AML-193 (cell line): ENCODE results near the gene EVX1.

Experiments used
- DNase-seq, 2 experiments: peaks; one replicate each; lab custom pipeline; 2025; lab: John Stamatoyannopoulos, UW

The EVX1 gene

DNA sequence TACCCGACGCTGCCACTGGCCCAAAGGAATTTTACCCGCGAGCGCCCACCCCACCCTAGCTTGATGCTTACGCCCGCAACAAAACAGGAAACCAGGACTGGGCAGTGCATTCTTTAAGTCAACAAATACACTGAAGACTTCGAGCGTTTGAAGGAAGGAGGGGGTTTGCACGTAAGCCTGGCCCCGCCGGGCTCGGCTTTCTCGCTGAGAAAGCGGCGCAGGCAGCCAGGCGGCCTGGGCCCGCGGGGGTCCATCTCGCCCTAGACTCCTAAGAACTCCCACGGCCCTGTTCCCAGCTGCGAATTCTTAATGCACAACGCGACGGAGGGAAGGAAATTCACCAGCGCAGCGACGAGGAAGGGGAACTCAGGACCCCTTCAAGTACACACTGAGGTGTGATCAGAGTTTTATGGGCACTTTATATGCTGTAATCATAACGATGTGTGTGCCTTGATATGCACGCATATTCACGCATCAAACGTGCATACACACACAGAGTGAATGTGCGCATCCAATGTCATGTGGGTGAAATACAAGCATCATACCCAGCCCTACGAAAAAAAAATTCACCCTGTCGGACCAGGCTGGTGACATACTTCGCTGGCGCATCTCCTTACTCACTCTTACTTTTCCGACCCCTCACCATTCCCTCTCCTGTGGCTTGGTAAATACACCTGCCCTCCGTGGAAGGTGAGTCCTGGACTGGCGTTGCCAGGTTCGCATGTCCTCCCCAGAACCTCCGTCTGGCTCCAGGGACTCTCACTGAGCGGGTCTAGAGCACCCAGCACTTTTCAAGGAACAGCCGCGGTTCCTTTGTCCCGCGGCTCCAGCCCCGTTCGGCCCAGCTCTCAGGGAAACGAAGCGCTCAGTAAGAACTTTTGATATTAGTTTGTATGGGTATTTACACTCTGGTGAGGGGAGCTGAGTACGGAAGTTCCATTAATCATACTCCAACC is 37.0 kb upstream of the EVX1 start:
- DNase-seq: no peak

DNA sequence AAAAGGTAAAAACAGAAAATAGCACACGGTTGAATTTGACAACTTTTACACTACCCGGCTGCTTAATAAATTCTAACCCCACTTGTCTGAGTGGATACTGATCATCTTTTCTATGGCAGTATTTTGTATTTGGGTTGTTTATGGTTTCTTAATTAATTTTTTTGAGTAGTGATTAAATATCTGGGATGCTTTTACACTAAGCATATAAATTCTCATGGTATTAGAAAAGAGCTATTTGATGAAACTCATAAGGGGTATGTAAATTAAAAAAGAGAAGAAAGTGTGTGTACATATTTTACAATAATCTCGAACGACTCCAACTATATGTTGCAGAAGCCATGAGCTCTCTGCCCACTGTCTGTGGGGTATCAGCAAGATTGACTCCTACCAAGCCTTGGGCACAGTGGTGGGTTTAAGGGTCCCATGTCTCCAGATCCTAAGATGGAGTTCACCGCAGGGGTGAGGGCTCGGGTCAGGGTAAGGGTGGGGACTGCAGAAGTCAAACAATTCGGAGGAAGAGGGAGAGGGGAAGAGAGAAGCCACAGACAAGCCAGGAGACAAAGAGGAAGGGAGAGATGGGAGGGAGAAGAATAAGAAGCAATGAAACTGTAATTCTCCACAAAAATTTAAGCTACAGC is 35.1 kb upstream of the EVX1 start:
- no peak for DNase-seq

DNA sequence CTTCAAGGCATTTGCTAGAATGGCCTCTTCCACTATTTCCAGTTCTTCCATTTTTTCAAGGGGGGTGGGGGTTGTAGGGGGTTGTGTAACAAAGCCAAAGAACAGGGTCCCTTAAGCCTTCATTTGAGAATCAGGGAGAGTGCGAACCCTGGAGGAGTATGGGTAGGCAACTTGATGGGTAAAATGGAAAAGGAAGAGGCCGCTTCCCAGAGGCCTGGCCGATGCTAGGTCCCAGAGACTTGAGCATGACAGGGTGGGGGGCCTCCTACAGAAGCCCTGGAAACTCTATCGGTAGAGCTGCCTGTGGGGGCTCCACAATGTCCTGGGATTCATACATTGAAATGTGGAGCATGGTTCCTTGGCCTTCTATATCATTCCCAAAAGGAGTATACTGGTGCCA is 33.6 kb upstream of the EVX1 start:
- DNase-seq: no peak

DNA sequence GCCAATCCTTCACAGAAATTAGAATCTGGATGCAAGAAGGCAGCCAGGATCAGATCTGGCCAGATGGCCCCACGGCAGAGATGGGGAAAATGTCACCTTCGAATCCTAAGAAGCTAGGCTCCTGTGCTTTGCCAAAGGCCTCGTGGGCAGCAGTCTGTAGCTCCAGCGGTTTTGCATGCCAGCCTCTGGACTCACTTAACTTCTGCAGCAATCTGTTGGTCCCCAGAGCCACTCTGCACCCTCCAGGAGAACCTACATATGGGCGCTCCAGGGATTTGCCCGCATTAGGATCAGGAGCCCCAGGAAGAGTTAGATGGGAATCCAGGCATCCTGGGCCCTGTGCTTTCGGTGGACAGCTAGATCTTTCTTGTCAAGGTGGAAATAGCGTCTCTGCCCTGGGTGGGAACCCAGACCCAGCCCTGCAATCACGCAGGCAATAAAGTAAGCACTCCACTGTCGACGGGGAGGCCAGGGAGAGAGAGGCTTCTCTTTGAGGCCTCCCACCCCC is 32.6 kb upstream of the EVX1 start:
- DNase-seq: no peak

DNA sequence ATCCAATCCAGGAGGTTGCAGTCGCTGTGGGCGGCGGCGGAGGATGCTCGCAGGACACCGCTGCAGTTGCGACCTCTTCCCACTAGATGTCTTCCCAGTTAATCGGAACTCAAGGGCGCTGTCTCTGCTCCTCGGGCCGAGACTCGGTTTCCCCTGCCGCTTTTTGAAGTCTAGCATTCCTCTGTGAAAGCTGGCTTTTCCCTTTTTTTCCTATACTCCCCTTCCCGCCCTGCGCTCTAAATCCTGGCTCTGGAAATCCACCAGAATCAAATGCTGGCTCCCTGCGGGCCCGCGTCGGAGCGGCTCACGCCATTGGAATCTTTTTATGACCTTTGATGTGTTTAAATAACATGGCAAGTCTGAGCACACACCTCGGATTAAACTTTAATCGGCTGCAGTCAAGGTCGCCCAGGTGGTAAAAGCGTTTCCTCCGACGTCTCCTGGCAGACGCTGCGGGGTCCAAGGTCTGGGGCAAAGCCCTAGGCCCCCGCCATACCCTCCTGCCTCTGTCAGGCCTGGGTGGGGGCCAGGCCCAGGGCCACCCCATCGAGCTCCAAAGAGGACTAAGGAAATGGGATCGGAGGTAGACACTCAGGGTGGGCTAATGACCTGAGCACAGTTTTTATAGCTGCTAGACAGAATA is 32.0 kb upstream of the EVX1 start:
- DNase-seq: no peak

DNA sequence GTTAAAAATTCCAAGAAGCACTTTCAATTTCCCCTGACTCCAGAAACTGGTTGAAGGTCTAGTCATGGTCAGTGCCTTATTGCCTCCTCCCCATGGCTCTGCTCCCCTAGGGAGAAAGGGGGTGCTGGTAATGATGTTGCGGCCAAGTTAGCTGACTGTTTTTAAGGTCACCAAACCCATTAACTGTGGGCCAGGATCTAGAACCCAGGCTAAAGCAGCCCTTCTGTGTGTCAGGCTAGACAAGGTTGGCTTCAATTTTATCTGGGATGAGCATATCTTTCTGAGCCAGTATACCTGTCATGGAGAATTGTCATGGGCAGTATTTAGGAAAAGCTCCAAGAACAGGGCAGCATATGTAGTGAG is 31.5 kb upstream of the EVX1 start:
- DNase-seq: no peak

DNA sequence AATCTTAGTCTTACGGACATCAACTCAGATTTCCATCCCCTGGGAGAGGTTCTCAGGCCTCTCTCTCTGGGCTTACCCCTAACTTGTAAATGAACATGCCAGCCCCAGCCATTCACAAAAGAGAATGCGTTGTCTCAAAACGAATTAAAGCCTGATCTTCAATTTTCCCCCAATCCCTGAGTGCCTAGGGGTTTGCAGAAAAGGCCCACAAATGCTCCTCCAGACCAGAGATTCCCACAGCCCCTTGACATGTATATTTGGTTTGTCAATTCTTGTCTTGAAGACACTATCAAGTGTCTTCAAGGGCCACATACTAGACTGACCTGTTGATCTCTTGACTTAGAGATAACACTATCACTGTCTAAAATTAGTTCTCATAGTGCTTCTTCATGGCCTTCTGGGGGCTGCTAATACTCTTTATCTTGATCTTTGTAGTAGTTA is 30.8 kb upstream of the EVX1 start:
- DNase-seq: no peak

DNA sequence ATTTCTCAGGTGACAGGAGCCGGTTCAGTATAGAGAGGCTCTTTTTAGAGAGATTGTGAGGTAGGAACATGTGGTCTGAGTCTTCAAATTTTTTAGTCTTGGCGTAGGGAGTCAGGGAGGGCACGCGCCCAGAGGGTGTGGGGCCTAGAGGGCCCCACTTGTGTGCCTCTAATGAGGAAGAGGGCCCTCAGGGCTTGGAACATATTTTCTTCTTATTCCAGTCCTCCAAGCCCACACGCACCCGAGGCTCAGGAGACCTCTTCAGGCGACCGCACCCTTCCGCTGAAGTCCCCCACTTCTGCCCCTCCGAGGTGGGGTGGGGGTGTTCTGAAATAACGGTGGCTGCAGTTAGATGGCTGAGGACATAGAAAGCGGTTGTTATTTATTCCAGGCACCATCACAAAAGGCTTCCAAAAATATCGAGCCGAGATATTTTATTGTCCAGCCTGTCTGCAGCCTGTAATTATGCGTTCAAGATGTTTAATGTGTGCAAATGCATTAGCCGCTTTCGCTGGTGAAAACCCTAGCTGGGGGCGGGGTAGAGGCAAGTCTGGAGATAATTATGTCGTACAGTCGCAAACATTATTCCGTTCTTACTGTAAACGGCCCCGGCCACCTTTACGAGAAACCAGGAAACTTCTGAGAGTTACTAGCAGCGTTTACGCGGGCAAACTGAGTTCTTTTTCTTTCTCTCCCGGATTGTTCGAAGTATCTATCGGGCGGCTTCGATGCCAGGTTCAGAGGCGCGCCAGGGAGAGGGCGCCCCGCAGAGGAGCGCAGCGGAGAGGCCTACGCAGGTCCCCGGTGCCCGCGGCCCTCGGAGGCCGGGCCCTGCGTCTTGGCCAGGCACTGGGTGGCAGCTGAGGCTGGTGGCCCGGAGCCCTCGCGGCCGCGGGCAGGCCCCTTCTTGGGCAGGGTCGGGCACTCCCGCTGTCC is 29.8 kb upstream of the EVX1 start:
- DNase-seq: no peak

DNA sequence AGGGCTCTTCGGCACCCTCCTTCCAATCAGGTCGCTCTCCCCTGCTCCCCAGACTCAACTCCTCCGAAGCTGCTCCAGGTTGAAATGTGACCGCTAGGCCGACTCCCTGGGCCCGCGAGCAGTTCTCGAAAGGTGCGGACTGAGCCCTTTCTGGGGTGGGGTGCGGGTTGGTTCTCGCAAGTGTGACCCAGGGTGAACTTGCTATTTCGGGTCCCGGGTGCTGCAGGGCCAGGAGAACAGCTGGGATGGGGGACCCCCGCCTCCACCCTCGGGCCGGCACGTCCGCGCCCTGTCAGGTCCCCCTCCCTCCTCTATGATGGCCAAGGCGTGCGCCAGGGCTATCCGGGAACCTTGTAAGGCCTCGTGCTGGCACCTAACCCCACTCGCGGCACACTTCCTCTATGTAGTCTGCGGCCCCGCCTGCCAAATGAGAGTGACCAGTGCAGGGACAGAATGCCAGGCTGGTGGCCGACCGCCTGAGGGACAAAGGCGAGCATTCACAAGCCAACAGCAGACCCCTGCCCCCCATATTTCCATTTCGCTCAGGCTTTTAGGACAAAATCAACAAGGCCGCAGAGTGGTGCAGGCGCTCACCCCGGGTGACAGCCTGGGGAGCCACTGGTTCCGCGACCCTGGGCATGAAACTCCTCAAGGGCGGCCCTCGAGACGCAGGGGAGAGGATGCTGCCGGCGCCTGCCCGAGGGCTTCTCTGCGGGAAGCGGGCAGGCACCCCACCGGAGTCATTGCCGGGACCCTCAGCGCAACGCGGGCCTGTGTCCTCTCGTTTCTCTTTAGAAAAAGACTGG is 29.0 kb upstream of the EVX1 start:
- no peak for DNase-seq

DNA sequence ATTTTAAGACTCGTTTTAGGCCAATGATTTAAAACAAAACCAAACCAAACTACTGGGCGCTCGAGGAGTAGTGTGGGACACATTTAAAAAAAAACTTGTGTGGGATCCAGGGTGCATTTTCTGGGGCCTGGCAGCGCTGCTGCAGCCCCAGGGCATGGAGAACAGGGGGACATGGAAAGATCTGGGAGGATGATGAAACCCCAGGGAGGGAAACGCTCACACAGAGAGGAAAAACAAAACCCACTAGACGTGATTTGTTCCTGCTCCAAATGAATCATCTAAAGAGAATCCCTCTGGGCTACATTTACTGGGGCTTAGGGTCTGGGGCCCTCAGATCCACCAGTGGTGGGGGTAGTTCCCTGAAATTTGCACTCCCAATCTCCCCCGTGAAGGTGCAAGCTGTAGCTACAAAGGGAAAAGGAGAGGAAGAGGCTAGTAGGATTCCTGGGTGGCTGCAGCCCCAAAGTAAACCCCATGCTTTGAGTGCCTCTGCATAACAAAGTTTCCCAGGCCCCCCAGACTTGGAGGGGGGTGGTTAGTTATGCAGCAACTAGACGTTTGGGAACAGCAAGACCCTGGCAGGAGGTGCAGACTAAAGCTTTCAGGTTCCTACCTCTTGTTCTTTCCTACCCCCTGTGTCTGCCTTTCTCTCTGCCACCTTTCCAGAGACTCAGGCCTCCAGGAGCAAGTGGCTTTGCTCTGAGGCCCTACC is 28.2 kb upstream of the EVX1 start:
- DNase-seq: no peak

DNA sequence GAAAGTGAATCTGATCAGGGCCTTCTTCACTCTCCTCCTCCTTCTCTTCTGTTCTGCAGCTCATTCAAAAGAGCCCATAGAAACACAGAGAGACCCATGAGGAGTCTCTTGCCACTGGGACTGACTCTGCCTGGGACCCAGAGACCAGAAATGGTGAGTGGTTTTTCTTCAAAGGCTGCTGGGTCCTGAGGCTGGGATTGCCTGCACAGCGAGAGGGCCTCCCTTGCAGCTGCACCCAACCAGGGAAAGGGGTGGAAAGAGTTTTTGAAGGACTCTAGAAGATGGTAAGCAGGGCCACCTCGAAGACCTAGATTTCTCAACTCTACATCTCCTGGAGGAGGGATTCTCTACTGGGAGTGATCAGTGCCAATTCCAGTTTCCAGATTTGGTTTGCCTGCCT is 27.2 kb upstream of the EVX1 start:
- DNase-seq: no peak

DNA sequence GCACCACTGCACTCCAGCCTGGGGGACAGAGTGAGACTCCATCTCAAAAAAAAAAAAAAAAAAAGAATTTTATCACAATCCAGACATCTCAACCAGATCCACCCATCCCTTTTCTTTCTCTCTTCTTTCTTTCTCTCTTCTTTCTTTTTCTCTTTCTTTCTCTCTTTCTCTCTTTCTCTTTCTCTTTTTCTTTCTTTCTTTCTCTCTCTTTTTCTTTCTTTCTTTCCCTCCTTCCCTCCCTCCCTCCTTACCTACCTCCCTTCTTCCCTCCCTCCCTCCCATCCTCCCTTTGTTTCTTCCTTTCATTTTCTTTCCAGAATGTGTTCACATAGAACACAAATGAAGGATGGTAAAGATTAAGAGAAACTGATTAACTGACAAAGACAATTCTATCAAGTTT is 24.7 kb upstream of the EVX1 start:
- no peak for DNase-seq

DNA sequence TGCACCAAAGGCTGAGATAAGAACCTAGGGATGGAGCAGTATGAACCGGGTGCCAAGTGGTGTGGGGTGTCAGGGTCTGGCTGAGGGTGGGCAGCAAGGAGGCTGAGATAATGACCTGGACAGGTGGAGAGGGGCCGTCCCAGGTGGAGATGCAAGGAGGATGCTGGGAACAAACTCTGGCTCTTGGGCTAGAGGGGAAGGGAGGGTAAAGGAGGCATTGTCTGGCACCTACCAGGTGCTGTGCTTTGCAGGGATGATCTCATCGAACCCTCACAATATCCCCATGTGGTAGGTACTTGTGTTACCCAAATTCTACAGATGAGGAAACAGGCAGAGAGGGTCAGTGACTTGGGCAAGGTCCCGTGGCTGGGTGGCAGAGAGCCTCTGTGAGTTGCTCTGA is 22.8 kb upstream of the EVX1 start:
- DNase-seq: no peak

DNA sequence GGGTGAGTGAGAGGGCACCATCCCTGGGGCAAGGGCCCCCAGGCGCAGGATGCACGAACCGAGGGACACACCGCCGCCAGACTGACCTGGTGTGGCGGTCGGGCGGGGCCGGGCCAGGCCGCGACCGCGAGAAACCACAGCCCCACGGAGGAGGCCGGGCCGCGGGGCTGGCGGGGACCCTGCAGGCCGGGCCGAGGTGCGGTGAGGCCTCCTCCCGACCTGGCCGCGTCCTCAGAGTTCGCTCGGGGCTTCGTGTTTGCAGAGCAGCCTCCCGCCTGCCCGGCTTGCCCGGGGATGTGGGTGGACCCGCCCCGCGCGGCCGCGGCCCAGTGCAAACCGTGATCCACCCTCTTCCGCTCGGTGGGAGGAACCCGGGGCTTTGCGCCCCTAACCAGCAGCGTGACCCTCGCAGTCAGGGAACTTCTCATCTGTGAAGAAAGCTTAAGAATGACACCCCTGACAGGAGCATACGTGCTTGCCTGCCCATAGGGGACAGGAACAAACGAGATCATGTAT is 22.1 kb upstream of the EVX1 start:
- no peak for DNase-seq

DNA sequence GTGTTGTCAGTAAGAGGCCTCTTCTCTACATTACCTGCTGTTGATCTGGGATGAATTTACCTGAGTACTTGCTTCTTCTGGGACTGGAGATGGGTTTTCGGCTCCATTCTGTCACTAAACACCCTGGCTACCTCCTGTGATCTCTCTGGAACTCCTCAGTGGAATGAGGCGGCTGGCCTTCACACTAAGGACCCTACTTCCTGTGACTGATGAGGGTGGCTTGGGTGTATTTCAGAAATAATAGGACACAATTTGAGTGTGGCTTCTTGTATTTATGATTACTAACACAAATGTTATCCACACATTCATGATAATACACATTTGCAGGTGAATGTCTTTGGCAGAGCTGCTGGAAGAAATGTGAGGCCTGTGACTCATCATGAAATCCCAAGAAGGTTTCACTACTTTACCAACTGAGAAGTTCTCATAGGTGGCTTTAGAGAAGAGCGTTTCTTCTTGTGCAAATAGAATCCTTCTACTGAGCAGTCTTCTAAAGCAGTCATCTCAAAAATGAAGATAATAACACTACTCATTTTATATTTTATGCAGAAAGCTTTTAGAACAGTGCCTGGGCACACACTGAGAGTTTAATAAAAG is 21.3 kb upstream of the EVX1 start:
- DNase-seq: no peak

DNA sequence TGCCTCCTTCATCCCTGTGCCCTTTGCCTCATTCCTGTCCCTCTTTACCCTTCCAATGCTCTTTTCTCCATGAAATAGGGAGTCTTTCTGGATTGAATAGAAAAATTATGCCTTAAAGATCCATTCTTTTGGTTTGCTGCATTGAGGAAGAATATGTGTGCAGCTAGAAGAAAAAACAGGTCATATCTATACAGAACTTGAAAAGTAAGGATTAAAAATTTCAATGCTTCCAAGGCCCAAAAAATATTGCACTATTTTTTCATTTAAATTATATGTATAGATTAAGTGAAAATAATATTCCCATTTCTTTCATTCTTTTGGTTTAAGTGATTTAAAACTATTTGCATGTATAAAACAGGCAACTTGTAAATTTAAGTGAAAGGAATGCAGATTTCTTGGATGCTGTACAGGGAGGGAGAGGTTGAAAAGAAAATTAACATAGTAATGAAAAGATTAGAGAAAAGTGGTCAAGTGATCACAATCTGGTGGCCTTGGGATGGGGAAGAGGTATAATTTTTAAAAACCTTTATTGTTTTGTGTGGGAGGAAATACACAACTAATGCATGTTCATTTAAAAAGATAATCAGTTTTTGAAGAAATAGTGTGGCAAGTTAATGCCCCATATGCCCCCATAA is 18.5 kb upstream of the EVX1 start:
- no peak for DNase-seq

DNA sequence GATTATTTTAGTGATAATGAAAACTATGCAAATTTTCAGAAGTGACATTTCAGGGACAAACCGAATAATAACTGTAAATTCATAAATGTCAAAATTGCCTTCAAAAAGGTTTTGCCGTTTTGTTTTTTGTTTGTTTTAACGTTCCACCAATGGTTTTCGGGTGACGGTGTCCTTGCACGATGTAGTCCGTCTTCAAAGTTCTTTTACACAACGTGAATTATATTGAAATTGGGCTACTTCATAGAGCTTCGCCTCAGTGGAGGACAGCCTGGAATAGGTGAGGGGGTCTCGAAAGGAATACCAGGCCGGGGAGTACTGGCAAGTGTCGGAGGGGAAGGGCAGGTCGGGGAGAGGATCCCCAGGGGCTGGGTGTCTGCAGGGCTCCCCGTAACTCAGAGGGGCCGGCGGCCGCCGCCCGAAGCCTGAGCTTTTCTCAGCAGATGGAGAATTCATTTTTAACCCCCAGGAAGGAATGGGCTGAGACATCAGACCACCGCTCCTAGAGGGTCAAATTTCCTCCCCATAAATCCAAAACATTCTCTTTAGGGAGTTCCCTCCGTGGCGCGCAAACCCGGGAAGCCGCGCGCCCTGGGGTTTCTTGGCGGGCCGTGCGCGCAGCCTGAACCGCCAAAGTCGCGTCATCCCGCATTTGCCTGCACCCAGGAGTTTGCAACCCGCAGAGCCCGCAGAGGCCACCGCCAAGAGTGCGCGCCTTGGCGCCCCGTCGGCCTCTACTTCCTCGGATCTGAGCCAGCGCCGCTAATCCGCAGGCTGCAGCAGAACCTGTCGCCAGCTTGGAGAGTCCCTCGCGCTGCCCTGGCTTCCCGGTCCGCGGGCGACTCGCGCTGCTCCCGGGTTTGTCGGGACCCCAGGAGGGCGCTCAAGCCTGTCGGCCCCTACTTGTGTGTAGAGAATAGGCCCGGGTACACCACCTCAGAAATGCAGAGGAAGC is 17.3 kb upstream of the EVX1 start:
- DNase-seq: no peak

DNA sequence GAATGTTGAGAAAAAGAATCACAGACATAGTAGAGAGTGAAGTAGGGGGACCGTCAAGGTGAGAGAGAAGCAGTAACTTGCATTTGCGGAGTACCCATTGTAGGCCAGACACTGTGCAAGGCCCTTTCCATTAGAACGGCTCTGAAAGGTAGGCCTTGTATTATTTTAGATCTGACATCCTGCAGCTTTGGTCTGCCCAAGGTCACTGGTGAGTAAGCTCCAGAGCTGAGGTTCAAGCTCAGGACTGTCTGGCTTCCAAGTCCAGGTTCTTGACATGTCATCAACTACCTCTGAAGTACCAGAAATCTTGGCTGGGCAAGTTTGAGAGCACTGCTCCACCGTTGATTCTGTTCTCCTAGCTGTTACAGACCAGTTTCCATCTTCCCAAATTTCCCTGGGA is 13.2 kb upstream of the EVX1 start:
- DNase-seq: no peak
